Pons (tissue), 1 donor: ENCODE data around the gene LPAR3.
"Not testable (repeated sequence)": the region's sequence is repeated elsewhere in the genome, so short reads cannot be mapped to it uniquely, and the experiment has no call there.

Source experiments
- DNase-seq: peaks from one replicate; pipeline ENCODE4 v3.0.0-alpha.2; 2016; ENCODE audit warnings: low spot score

The LPAR3 gene

GRCh38 chr1:84892705-84893618 is at the start of gene LPAR3:
TSS of gene LPAR3 (minus strand) at chr1:84893206. CDS start at chr1:84866120, 27,086 bp downstream.
- no peak for DNase-seq

GRCh38 chr1:84941843-84942242 is 48.8 kb upstream of the LPAR3 start:
- DNase-seq: no peak

- no peak for DNase-seq
These were observed 47.5 kb upstream of the LPAR3 start for GRCh38 chr1:84940481-84940880.

DNA sequence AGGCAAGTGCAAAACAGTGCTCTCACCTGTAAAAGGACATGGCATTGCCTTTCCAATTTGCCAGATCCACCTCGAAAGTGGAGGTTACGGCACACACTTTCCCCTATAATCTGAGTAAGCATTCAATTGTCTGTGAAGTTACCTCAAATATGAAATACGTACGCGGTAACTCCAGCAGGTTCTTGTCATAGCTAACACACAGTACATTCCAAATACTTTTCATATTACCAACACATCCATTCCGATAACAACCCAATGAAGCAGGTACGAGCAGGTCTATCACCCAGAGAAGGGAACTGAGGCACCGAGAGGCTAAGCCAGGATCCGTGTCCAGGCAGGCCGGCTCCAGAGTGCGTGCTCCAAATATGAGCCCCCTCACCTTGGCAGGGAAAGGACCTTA is 46.8 kb upstream of the LPAR3 start:
- DNase-seq: no peak

- no peak for DNase-seq
These were observed 46.1 kb upstream of the LPAR3 start for GRCh38 chr1:84939151-84939550.

- peak; percentile 85 for DNase-seq
These were observed 43.3 kb upstream of the LPAR3 start for GRCh38 chr1:84936116-84936810.

DNA sequence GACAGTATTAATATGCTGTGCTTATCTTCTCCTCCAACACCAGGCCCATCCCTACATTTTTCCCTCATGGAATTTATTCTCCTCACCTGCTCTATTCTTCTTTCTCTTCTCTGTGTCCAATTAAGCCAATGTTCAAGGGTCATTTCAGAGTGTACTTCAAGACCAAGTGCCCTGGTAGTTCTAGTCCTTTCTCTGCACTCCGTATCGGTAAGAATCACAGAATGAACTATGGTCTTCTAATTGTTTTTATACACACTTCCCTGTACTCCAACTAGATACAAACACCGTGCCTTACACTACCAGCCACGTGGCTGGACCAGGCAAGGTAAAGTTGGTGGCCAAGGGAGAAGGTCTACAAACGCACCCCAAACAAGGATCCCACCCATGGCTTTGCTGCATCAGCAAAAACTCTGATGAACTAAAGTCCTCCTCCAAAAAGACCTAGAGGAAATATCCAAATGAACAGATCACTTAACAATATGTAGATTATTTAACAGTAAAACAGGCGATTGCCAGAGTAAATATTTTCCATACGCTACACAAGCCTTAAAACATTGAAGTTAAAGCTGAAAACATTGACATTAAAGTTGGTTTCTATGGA is 40.1 kb upstream of the LPAR3 start:
- DNase-seq: no peak

DNA sequence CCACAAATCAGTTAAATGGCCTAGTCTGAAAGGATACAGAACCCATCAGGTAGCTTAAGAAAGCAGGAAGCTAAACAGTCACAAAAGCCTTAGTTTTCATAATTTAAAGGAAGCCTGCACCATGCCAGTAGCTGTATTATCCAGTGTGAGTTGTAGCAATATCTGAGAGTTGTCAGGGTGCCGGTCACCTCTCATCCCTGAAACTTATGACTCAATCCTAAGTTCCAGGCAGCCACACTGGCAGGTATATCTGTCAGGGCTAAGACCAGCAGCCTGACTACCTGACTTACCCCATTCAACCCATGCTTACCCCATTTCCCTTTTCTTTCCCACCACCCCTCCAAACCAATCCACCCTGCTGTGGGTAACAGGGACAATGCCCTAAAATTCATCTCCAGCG is 37.8 kb upstream of the LPAR3 start:
- no peak for DNase-seq

DNA sequence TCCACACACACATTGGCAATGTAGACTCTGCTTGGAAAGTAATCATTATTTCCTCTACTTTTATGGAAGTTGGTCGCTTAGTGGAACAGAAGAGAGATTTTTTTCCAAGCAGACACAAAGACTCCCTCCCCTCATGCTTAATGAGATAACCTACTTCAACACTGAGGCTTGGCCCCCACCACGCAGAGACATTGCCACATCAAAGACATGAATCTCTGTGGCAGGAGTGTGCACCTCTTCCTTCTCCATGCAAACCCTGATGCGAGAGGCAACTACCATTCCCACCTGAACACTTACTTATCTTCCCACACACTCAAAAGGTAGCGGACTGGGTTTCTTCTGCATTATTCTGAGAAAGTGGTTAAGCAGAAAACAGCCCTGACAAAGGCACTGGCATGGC is 37.3 kb upstream of the LPAR3 start:
- DNase-seq: no peak

DNA sequence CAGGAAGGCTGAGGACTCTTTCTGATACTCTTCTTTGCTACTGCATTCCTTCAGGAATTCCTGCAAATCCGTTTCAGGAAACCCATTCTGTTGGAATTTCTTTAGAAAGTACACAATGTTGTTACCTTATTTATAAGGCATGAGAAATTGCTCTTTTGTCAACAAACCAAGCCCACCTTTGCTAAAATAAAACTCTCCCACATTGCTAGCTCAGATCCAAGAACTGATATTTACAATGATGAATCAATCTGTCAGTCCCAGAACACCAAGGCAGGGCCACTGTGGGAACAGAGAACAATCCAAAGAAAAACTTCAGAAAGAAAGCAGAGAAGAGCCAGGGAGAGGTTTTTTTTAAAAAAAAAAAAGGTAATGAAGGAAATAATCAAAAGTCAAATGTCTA is 36.6 kb upstream of the LPAR3 start:
- no peak for DNase-seq

DNA sequence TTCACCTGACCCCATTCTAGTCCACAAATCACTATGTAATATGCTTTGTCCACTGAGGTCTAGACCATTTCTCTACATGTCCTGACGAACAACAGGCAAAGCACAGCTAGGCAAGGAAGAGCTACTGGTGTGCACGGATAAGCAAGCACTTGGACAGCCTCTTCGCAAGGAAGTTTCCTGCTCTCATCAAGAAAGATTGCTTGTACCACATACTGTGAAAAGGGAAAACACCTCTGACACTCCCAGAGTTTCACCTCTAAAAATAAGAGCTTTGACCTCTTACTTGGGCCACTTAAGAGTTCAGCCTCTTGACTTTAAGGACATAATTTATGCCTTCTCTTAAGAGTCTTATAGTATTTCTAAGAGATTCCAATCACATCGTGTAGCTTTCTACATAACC is 36.0 kb upstream of the LPAR3 start:
- DNase-seq: no peak

DNA sequence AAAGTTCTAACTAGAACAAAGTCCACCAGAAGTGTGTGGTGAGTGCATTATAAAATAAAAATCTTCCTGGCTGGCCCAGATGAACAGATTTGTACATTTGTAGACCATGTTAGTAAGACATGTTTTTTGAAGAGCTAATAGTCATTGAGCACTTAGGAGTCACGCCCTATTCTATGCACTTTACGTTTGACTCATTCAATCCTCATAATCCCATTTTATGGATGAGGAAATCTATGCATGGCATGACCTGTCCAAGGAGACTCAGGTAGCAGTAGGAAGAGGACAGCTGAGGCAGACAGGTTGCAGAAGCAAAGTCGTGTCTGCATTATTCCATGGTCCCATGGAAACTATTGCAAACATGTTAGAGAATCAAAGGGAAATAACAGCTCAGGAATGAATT is 30.3 kb upstream of the LPAR3 start:
- DNase-seq: no peak

DNA sequence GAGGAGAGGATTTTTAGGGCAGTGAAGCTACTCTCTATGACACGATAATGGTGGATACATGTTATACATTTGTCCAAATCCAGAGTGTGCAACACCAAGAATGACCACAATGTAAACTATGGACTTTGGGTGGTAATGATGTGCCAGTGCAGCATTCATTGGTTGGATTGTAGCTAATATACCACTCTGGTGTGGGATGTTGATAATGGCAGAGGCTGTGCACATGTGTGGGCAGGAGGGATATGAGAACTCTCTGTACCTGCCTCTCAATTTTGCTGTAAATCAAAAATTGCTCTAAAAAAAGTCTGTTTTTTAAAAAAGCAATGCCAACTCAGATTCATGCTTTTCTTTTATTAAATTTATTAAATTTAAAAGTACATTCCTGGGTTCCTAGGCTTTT is 27.2 kb upstream of the LPAR3 start:
- no peak for DNase-seq

- peak; percentile 3 for DNase-seq
These were observed 26.5 kb upstream of the LPAR3 start for GRCh38 chr1:84919461-84919970.

DNA sequence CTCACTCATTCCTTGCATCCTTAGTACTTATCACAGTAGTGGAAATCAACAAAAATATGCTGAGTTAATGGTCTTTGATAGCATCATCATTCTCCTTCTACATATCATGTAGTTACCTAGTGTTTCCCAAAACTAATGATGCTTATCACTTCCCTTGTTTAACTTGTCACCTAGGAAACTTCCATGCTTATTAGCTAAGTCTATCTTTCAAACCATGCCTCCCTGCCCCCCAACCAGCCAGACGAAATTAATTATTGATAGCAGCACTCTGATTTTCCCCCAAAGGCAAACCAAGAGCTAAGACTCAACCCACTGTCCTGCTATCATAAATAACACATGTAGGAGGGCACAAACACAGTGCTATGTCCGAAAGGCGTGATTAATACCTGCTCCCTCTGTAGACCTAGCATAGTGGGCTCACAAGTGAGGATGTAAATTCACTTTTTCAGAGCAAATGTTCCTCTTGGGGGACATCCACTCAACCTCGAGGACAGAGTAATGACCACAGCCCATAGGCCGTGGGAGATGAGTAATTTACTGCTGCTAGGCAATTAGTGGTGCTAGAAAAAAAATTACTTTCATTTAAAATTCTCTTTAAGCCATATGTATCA is 25.8 kb upstream of the LPAR3 start:
- no peak for DNase-seq

- no peak for DNase-seq
These were observed 23.9 kb upstream of the LPAR3 start for GRCh38 chr1:84916897-84917296.

- no peak for DNase-seq
These were observed 20.5 kb upstream of the LPAR3 start for GRCh38 chr1:84913555-84913892.

DNA sequence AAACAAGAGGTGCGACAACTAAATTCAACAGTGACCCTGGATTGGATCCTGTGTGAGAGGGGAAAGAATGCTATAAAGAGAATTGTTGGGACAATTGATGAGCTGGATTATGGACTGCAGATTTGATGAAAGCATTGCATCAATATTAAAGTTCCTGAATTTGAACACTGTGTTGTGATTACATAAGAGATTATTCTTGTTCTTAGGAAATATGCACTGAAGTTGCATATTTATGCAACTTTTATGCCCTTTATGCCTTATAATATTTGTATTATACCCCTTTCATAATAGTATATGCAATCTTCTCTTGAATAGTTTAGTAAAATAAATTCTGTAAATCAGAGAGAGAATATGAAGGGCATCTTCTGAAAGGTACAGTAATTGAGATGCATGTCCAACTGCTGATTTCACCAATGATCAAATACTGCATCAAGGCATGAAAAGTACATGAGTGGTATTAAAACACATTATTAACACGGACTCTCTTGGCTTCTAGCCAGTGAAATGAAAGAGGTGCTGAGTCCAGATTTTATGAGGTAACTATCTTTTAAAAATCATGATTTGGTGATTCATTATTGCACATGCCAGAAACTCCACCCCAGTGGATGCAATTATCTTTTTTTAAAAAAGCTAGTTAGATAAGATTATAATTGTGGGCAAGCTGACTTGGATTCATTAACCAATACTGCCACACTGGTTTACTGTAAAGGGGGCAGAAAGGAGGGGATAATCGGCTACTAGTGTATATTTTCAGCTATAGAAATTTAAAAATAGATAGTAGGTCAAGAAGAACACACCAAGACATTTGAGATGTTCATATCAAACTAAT is 19.9 kb upstream of the LPAR3 start:
- no peak for DNase-seq

DNA sequence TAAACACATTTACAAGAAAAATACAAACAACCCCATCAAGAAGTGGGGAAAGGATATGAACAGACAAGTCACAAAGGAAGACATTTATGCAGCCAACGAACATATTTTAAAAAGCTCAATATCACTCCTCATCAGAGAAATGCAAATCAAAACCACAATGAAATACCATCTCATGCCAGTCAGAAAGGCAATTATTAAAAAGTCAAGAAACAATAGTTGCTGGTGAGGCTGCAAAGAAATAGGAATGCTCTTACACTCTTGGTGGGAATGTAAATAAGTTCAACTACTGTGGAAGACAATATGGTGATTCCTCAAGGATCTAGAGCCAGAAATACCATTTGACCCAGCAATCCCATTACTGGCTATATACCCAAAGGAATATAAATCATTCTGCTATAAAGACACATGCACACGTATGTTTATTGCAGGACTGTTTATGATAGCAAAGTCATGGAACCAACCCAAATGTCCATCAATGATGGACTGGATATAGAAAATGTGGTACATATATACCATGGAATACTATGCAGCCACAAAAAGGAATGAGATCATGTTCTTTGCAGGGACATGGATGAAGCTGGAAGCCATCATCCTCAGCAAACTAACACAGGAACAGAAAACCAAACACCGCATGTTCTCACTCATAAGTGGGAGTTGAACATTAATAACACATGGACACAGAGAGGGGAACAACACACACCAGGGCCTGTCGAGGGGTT is 15.9 kb upstream of the LPAR3 start:
- DNase-seq: not testable (repeated sequence)

DNA sequence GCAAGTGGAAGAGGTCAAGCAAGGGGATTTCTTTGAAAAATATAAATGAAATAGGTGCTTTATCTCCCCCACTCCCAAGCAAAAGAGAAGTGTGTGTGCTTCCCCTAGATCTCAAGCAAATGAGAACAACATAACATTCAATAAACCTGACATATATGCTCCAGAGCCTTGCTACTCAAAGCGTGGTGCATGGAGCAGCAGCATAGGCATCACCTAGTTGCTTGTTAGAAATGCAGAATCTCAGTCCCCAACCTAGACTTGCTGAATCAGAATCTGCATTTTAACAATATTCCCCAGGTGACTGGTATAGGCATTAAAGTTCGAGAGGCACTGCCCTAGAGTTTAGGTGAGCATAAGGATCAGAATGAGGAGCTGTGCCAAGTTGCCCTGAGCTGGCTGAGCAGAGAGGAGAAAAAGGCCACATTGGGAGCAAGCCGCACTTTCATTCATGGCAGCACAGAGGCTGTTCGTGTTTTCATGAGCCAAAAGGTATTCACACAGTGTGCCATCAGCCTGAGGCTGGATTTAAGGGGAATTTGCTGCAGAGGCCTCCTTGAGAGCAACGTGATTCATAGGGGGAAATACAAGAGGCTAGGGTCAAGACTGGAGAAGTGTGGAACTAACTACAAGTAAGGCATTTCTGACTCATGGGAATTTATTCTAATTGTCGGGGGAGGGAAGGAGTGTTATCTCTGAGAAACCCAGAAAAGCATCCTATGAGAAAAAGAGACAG is 14.3 kb upstream of the LPAR3 start:
- DNase-seq: no peak
